ENCODE results near the gene ZNF750.

DNA sequence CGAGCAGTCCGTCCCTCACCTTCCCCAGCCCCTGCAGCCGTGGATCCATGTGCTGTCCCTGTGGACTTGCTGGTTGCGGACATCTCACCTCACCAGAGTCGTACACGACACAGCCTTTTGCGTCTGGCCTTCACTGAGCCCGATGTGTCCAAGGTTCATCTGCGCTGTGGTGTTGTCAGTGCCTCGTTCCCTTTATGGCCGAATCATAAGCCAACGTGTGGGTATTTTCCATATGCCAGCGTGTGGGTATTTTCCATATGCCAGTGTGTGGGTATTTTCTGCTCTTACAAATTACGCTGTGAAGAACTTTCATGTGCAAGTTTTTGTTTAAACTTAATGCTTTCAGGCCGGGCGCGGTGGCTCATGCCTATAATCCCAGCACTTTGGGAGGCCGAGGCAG is 56.3 kb downstream of the ZNF750 start:
- TF ChIP-seq, protein P1, sequence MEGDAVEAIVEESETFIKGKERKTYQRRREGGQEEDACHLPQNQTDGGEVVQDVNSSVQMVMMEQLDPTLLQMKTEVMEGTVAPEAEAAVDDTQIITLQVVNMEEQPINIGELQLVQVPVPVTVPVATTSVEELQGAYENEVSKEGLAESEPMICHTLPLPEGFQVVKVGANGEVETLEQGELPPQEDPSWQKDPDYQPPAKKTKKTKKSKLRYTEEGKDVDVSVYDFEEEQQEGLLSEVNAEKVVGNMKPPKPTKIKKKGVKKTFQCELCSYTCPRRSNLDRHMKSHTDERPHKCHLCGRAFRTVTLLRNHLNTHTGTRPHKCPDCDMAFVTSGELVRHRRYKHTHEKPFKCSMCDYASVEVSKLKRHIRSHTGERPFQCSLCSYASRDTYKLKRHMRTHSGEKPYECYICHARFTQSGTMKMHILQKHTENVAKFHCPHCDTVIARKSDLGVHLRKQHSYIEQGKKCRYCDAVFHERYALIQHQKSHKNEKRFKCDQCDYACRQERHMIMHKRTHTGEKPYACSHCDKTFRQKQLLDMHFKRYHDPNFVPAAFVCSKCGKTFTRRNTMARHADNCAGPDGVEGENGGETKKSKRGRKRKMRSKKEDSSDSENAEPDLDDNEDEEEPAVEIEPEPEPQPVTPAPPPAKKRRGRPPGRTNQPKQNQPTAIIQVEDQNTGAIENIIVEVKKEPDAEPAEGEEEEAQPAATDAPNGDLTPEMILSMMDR (IDR thresholded peaks at IDR 0.05) = no peak
- no peak for TF ChIP-seq POLR2A (IDR thresholded peaks at IDR 0.05)
